Mucosa of stomach (tissue), 1 donor: ENCODE results near the gene KCND3.

ENCODE experiments used
- H3K27me3 ChIP-seq: one replicate; pipeline ENCODE4 v1.7.0; 2013; ENCODE audit warnings: mild to moderate bottlenecking, low read length; ENCODE audit not compliant: control insufficient read depth, insufficient read depth
- H3K36me3 ChIP-seq: one replicate; pipeline ENCODE4 v1.7.0; 2013; ENCODE audit warnings: low read length; ENCODE audit not compliant: control insufficient read depth, insufficient read depth
- H3K4me1 ChIP-seq: one replicate; pipeline ENCODE4 v1.7.0; 2013; ENCODE audit warnings: mild to moderate bottlenecking, low read length; ENCODE audit not compliant: control insufficient read depth, insufficient read depth
- H3K4me3 ChIP-seq: one replicate; pipeline ENCODE4 v1.7.0; 2013; ENCODE audit warnings: low read length
- H3K9ac ChIP-seq: one replicate; pipeline ENCODE4 v1.7.0; 2013; ENCODE audit warnings: mild to moderate bottlenecking, low read length, moderate library complexity
- H3K9me3 ChIP-seq: one replicate; pipeline ENCODE4 v1.7.0; 2013; ENCODE audit warnings: mild to moderate bottlenecking, low read length, moderate library complexity; ENCODE audit not compliant: control insufficient read depth
- donor health status: Pancreatic carcinoma.

KCND3 gene

DNA sequence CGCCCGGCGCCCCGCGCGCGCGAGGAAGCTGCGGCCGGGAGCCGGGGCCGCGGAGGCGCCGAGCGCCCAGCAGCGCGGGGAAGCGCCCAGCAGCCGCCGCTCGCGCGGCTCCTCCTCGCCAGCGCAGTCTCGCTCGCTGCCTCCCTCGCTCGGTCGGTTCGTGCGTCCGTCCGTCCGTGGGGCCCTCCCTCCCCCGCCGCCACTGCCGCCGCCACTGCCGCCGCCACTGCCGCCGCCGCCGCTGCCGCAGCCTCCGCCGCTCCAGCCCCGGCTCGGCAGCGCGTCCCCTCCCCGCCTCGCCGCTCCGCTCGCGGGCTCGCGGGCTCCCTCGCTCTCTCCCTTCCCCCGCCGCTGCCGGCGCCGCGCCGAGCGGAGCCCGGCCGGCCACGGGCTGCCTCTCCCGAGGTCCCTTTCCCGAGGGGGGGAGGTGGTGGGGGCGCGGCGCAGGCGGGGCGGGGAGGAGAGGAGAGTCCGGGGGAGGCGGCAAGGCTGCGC, at the start of gene KCND3:
TSS of gene KCND3 (minus strand) at position 138 of the 495 bp plus-strand sequence.
- Histone ChIP-seq H3K9me3 (no peaks in the 10 kb centered on the region), H3K9ac (peak within 1 kb of the TSS; percentile 63), H3K36me3 (no peaks in the 10 kb centered on the region), H3K4me1 (peaks cover 32% of the 10 kb centered on the region), H3K27me3 (peaks cover 8% of the 10 kb centered on the region), H3K4me3 (peak within 1 kb of the TSS; percentile 40)

DNA sequence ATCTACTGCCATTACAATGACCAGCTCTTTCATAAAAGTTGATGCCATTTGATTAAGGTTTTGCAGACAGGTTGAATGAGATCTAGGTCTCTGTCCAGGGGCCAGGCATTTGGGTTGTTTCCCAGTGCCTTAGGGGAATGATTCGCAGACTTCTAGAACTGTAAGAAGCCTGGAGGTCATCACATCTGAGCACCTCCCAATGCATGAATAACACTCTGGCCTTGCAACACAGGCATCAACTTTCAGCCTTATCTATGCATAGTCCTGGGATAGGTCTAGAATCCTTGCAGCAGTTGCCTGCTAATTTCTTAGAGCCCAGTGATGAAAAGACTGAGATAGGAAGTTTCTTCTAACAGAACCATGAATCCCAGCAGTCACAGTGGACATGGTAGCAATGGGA, 44.8 kb upstream of the KCND3 start:
- Histone ChIP-seq H3K9ac (no peak overlapping the region), H3K36me3 (no peaks in the 10 kb centered on the region), H3K9me3 (no peaks in the 10 kb centered on the region), H3K4me1 (no peaks in the 10 kb centered on the region), H3K4me3 (no peak overlapping the region), H3K27me3 (no peaks in the 10 kb centered on the region)

DNA sequence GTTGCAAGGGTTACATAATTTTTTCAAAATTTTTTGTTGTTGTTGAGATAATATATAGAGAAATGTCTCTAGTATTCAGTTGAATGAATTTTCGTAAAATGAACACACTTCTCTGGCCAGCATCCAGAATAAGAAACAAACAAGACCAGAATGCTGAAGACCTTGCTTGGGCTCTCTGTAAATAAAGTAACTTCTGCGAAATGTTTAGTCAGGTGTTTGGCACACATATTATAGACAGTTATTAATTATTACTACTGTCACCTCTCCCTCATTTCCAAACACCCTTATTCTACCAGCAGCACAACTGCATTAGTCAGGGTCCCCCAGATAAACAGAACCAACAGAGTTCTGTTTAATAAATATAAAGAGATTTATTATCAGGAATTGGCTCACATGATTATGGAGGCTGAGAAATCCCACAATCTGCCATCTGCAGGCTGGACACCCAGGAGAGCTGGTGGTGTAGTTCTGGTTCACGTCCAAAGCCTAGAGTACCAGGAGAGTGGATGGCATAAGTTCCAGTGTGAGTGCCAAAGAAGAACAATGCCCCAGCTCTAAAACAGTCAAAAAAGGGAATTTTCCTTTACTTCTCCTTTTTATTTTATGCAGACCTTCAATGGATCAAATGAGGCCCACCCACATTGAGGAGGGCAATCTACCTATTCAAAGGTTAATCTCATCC, 44.1 kb upstream of the KCND3 start:
- Histone ChIP-seq H3K36me3 (no peaks in the 10 kb centered on the region), H3K9me3 (no peaks in the 10 kb centered on the region), H3K9ac (no peak overlapping the region), H3K4me3 (no peak overlapping the region), H3K4me1 (no peaks in the 10 kb centered on the region), H3K27me3 (no peaks in the 10 kb centered on the region)

GRCh38 chr1:112030157-112030556, 40.7 kb upstream of the KCND3 start:
- Histone ChIP-seq H3K36me3 (no peaks in the 10 kb centered on the region), H3K4me1 (no peaks in the 10 kb centered on the region), H3K9me3 (no peaks in the 10 kb centered on the region), H3K4me3 (no peak overlapping the region), H3K9ac (no peak overlapping the region), H3K27me3 (peaks cover 4% of the 10 kb centered on the region)

GRCh38 chr1:112027696-112028095, 38.2 kb upstream of the KCND3 start:
- Histone ChIP-seq H3K9me3 (no peaks in the 10 kb centered on the region), H3K4me3 (no peak overlapping the region), H3K9ac (no peak overlapping the region), H3K4me1 (no peaks in the 10 kb centered on the region), H3K27me3 (peaks cover 4% of the 10 kb centered on the region), H3K36me3 (no peaks in the 10 kb centered on the region)

DNA sequence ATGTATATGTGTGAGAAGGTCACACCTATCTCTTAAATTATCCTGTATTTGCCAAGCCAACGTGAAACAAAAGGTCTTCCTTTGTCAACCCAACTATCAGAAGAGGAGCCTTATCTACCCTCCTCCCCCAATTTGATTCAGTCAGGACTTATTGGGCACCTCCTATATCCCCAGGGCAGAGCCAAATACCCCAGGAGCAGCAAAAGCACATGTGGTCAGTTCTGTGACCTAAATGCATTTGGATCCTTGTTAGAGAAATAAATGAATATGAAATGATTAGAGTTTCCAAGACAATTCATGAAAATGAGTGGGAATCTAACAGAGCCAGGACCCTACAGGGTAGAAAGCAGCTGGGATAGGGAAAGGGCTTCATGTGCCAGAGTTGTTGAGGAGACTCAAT, 37.0 kb upstream of the KCND3 start:
- Histone ChIP-seq H3K9ac (no peak overlapping the region), H3K9me3 (no peaks in the 10 kb centered on the region), H3K36me3 (no peaks in the 10 kb centered on the region), H3K4me1 (no peaks in the 10 kb centered on the region), H3K4me3 (no peak overlapping the region), H3K27me3 (peaks cover 4% of the 10 kb centered on the region)

DNA sequence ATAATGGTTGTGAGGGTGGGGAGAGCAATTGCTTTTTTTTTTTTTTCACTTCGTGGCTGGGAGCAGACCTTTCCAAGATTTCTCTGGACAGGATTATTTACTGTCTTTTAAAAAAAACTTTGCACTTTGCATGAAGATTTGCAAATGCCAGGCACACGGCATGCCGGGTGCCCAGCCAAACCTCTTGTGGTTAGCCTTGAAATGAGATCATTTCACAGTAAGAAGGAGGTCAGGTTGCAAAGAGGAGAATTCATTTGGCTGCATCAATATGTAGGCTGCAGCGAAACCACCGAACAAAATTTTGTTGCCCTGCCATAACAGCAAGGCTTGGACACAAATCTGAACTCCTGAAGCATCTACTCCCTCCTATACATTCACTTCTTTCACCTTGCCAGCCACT, 36.5 kb upstream of the KCND3 start:
- Histone ChIP-seq H3K27me3 (peaks cover 4% of the 10 kb centered on the region), H3K9me3 (no peaks in the 10 kb centered on the region), H3K9ac (no peak overlapping the region), H3K4me1 (no peaks in the 10 kb centered on the region), H3K4me3 (no peak overlapping the region), H3K36me3 (no peaks in the 10 kb centered on the region)

GRCh38 chr1:112021263-112021662, 31.8 kb upstream of the KCND3 start:
- H3K4me3 ChIP-seq: no peak overlapping the region

GRCh38 chr1:112017183-112017582, 27.7 kb upstream of the KCND3 start:
- no peak overlapping the region for H3K9ac ChIP-seq
- no peaks in the 10 kb centered on the region for H3K4me1 ChIP-seq
- no peaks in the 10 kb centered on the region for H3K9me3 ChIP-seq
- no peak overlapping the region for H3K4me3 ChIP-seq
- H3K36me3 ChIP-seq: no peaks in the 10 kb centered on the region
- H3K27me3 ChIP-seq: peaks cover 3% of the 10 kb centered on the region

More at GRCh38 chr1:112021263-112021662, 31.8 kb upstream of the KCND3 start:
- H3K27me3 ChIP-seq: peaks cover 4% of the 10 kb centered on the region
- no peaks in the 10 kb centered on the region for H3K36me3 ChIP-seq
- no peaks in the 10 kb centered on the region for H3K9me3 ChIP-seq
- H3K9ac ChIP-seq: no peak overlapping the region
- H3K4me1 ChIP-seq: no peaks in the 10 kb centered on the region

GRCh38 chr1:112012823-112013222, 23.4 kb upstream of the KCND3 start:
- no peaks in the 10 kb centered on the region for H3K4me1 ChIP-seq
- H3K4me3 ChIP-seq: no peak overlapping the region
- H3K9me3 ChIP-seq: no peaks in the 10 kb centered on the region
- peaks cover 3% of the 10 kb centered on the region for H3K27me3 ChIP-seq
- no peaks in the 10 kb centered on the region for H3K36me3 ChIP-seq
- no peak overlapping the region for H3K9ac ChIP-seq

DNA sequence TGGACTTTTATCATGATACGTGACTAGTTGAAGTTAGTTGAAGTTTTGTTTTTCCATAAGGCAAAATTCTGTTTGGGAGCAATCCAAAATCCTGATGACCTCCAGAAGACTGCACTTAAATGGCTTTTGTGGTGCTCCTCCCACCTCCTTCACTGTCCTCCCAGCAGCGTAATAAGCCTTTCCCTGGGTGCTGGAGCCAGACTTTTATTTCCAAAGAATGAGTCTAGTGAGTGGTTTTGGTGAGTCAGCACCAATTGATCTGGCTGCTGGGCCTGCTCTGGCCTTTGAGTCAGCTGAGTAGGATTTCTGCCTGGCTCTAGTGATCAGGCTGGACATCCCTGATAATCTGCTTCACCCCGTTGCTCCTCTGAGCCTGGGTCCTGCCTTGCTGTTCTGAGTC, 21.7 kb upstream of the KCND3 start:
- H3K9ac ChIP-seq: no peak overlapping the region
- no peaks in the 10 kb centered on the region for H3K36me3 ChIP-seq
- no peaks in the 10 kb centered on the region for H3K4me1 ChIP-seq
- peaks cover 3% of the 10 kb centered on the region for H3K27me3 ChIP-seq
- H3K9me3 ChIP-seq: no peaks in the 10 kb centered on the region
- no peak overlapping the region for H3K4me3 ChIP-seq

GRCh38 chr1:112007169-112007568, 17.7 kb upstream of the KCND3 start:
- Histone ChIP-seq H3K27me3 (peaks cover 13% of the 10 kb centered on the region), H3K9me3 (no peaks in the 10 kb centered on the region), H3K4me1 (no peaks in the 10 kb centered on the region), H3K9ac (no peak overlapping the region), H3K4me3 (no peak overlapping the region), H3K36me3 (no peaks in the 10 kb centered on the region)
